H1 (cell line): ENCODE results near the gene DMBT1. TPM values are rescaled to one million over a fixed set of nuclear protein-coding genes. Genes with fewer than 3 reads are reported as not detected.

Experiments used
- CTCF ChIA-PET: fragments of 300-600 bp; sonication (Branson Sonifier 250); formaldehyde crosslinking; loops from one replicate; lab custom pipeline; 2021; ENCODE audit not compliant: partially characterized antibody; lab: Charles Lee
- POLR2A ChIA-PET: fragments of 300-600 bp; sonication (Branson Sonifier 250); formaldehyde crosslinking; loops from one replicate; lab custom pipeline; 2021; ENCODE audit warnings: inconsistent platforms; ENCODE audit not compliant: partially characterized antibody; lab: Charles Lee
- DNase-seq, 2 experiments: peaks; one replicate each; pipeline versions ENCODE4 v3.0.0 to v3.0.0-alpha.2; 2010 to 2022; ENCODE audit warnings: low spot score in 2 of 2, low read depth in 1 of 2, mixed read lengths in 1 of 2
- FAIRE-seq: peaks from 2 replicates; lab custom pipeline; 2011; peaks lifted over from hg19 to GRCh38; lab: Jason Lieb, UNC
- H2AFZ ChIP-seq: 2 replicates; pipeline ENCODE4 v1.8.1; 2012; ENCODE audit warnings: low read length, inconsistent platforms
- H2AK5ac ChIP-seq: 2 replicates; pipeline ENCODE4 v1.6.1; 2013; ENCODE audit warnings: low read depth, low read length
- H2BK120ac ChIP-seq: replicated peaks from 2 replicates; pipeline ENCODE3; 2013; ENCODE audit warnings: low read depth, low read length, inconsistent platforms
- H2BK12ac ChIP-seq: 2 replicates; pipeline ENCODE4 v1.6.1; 2013; ENCODE audit warnings: low read depth, low read length
- H2BK15ac ChIP-seq: 2 replicates; pipeline ENCODE4 v1.6.1; 2013; ENCODE audit warnings: low read length
- H2BK20ac ChIP-seq: 2 replicates; pipeline ENCODE4 v1.6.1; 2013; ENCODE audit warnings: low read length
- H2BK5ac ChIP-seq: 2 replicates; pipeline ENCODE4 v1.6.1; 2013; ENCODE audit warnings: low read depth, low read length
- H3K14ac ChIP-seq: 2 replicates; pipeline ENCODE4 v1.6.1; 2013; ENCODE audit warnings: inconsistent platforms; ENCODE audit not compliant: insufficient read length
- H3K18ac ChIP-seq: 2 replicates; pipeline ENCODE4 v1.6.1; 2013; ENCODE audit warnings: low read length; ENCODE audit errors: extremely low read depth
- H3K23ac ChIP-seq: 2 replicates; pipeline ENCODE4 v1.6.1; 2013; ENCODE audit warnings: inconsistent platforms; ENCODE audit not compliant: insufficient read length
- H3K23me2 ChIP-seq: 2 replicates; pipeline ENCODE4 v1.6.1; 2013; ENCODE audit warnings: low read depth, low read length
- H3K27ac ChIP-seq: 2 replicates; pipeline ENCODE4 v1.6.1; 2011; ENCODE audit warnings: low read depth, low read length, inconsistent platforms
- H3K27me3 ChIP-seq, 4 experiments: replicated peaks in 1 of 4; 1 replicate in 1 of 4; 2 replicates in 3 of 4; pipeline versions ENCODE4 v1.6.1 to v1.8.1; 2011 to 2013; ENCODE audit warnings: low read length in 3 of 4, mild to moderate bottlenecking in 3 of 4, inconsistent platforms in 2 of 4, mixed read lengths in 2 of 4, moderate library complexity in 1 of 4; ENCODE audit not compliant: control insufficient read depth in 3 of 4, insufficient read depth in 3 of 4; ENCODE audit errors: extremely low read depth in 1 of 4
- H3K36me3 ChIP-seq, 4 experiments: 2 replicates each; pipeline versions ENCODE4 v1.6.1 to v1.8.1; 2011 to 2013; ENCODE audit warnings: mild to moderate bottlenecking in 4 of 4, low read length in 3 of 4, moderate library complexity in 2 of 4, control low read depth in 1 of 4, inconsistent platforms in 1 of 4; ENCODE audit not compliant: insufficient read depth in 4 of 4, control insufficient read depth in 2 of 4
- H3K4ac ChIP-seq: replicated peaks from 2 replicates; pipeline ENCODE3; 2013; ENCODE audit warnings: low read length, low read depth, mixed read lengths, inconsistent platforms; ENCODE audit not compliant: insufficient read length
- H3K4me1 ChIP-seq, 4 experiments: replicated peaks in 1 of 4; 1 replicate in 1 of 4; 2 replicates in 3 of 4; pipeline versions ENCODE4 v1.6.1 to v1.8.1; 2011 to 2013; ENCODE audit warnings: low read length in 3 of 4, inconsistent platforms in 2 of 4, mixed read lengths in 1 of 4; ENCODE audit not compliant: insufficient read depth in 4 of 4, control insufficient read depth in 3 of 4
- H3K4me2 ChIP-seq, 2 experiments: 2 replicates each; pipeline versions ENCODE4 v1.6.1 to v1.8.1; 2011 to 2013; ENCODE audit warnings: low read depth in 2 of 2, low read length in 2 of 2, control low read depth in 1 of 2, inconsistent platforms in 1 of 2, mild to moderate bottlenecking in 1 of 2; ENCODE audit not compliant: insufficient read depth in 1 of 2
- H3K4me3 ChIP-seq, 4 experiments: fragments of 200-600, 300-600 bp in 1 of 4; sonication (generic), shearing (Covaris generic), sonication (Bioruptor Twin) in 1 of 4; 2 replicates each; pipeline versions ENCODE4 v1.5.1 to v1.8.1; 2011 to 2016; ENCODE audit warnings: low read length in 4 of 4, low read depth in 3 of 4, control low read depth in 2 of 4, inconsistent platforms in 2 of 4, mild to moderate bottlenecking in 2 of 4, mixed read lengths in 1 of 4, moderate library complexity in 1 of 4; ENCODE audit not compliant: insufficient read depth in 2 of 4; ENCODE audit errors: extremely low read depth in 1 of 4
- H3K56ac ChIP-seq: replicated peaks from 2 replicates; pipeline ENCODE3; 2013; ENCODE audit warnings: low read depth, mild to moderate bottlenecking, mixed read lengths, low read length, inconsistent platforms; ENCODE audit not compliant: insufficient read length
- H3K79me1 ChIP-seq: 2 replicates; pipeline ENCODE4 v1.6.1; 2013; ENCODE audit warnings: low read depth, low read length, control low read depth
- H3K79me2 ChIP-seq, 2 experiments: 2 replicates each; pipeline versions ENCODE4 v1.6.1 to v1.8.1; 2012 to 2013; ENCODE audit warnings: low read length in 2 of 2, mild to moderate bottlenecking in 2 of 2, inconsistent platforms in 1 of 2; ENCODE audit not compliant: insufficient read depth in 2 of 2, control insufficient read depth in 1 of 2
- H3K9ac ChIP-seq, 4 experiments: replicated peaks in 1 of 4; 1 replicate in 1 of 4; 2 replicates in 3 of 4; pipeline versions ENCODE4 v1.6.1 to v1.8.1; 2011 to 2013; ENCODE audit warnings: low read depth in 3 of 4, low read length in 3 of 4, control low read depth in 2 of 4, mild to moderate bottlenecking in 2 of 4, moderate library complexity in 2 of 4, inconsistent platforms in 1 of 4; ENCODE audit errors: extremely low read depth in 1 of 4
- H3K9me3 ChIP-seq, 2 experiments: 2 replicates each; pipeline versions ENCODE4 v1.6.1 to v1.8.1; 2012 to 2013; ENCODE audit warnings: mild to moderate bottlenecking in 2 of 2, moderate library complexity in 2 of 2, control low read depth in 1 of 2, inconsistent platforms in 1 of 2, low read depth in 1 of 2, low read length in 1 of 2, mixed read lengths in 1 of 2; ENCODE audit not compliant: insufficient read depth in 2 of 2
- H4K20me1 ChIP-seq, 2 experiments: replicated peaks in 1 of 2; 2 replicates each; pipeline versions ENCODE3 to v1.8.1; 2011 to 2013; ENCODE audit warnings: inconsistent platforms in 2 of 2, low read length in 2 of 2, mild to moderate bottlenecking in 1 of 2; ENCODE audit not compliant: insufficient read depth in 2 of 2, control insufficient read depth in 1 of 2
- H4K5ac ChIP-seq: 2 replicates; pipeline ENCODE4 v1.6.1; 2013; ENCODE audit warnings: low read length, low read depth, mixed read lengths, inconsistent platforms; ENCODE audit not compliant: insufficient read length
- H4K8ac ChIP-seq: 2 replicates; pipeline ENCODE4 v1.8.0; 2013; ENCODE audit warnings: mild to moderate bottlenecking, moderate library complexity, low read length, inconsistent platforms; ENCODE audit not compliant: insufficient read depth; ENCODE audit errors: extremely low read depth
- H4K91ac ChIP-seq: replicated peaks from 2 replicates; pipeline ENCODE3; 2013; ENCODE audit warnings: low read length, mixed read lengths, inconsistent platforms; ENCODE audit not compliant: insufficient read length
- CREB1 ChIP-seq: IDR thresholded peaks from 2 replicates; pipeline ENCODE4 v1.6.1; 2012; ENCODE audit warnings: inconsistent platforms
- E2F6 ChIP-seq: IDR thresholded peaks from 2 replicates; pipeline ENCODE4 v1.6.1; 2012; ENCODE audit warnings: inconsistent platforms
- GTF2F1 ChIP-seq: IDR thresholded peaks from 2 replicates; pipeline ENCODE4 v1.6.1; 2012; ENCODE audit warnings: low read depth, low read length, improper control_type of control experiment, borderline replicate concordance
- JUND ChIP-seq: IDR thresholded peaks from 2 replicates; pipeline ENCODE4 v1.6.1; 2011; ENCODE audit warnings: mild to moderate bottlenecking, improper control_type of control experiment, low read length
- KDM4A ChIP-seq: IDR thresholded peaks from one replicate; pipeline ENCODE4 v1.7.1; 2012; ENCODE audit warnings: low read depth, mild to moderate bottlenecking, moderate library complexity, low read length, inconsistent platforms; ENCODE audit not compliant: severe bottlenecking
- RFX5 ChIP-seq: IDR thresholded peaks from 2 replicates; pipeline ENCODE4 v1.6.1; 2011; ENCODE audit warnings: low read depth, low read length, improper control_type of control experiment, borderline replicate concordance
- SUZ12 ChIP-seq: fragments of 200-600 bp; sonication (generic); IDR thresholded peaks from 2 replicates; pipeline ENCODE4 v1.6.1; 2012; ENCODE audit warnings: mild to moderate bottlenecking, inconsistent platforms, low read length, moderate library complexity, mixed read lengths
- WGBS, 2 experiments: shearing (Covaris generic) in 1 of 2; methylation state at CpG; one replicate each; pipeline versions ENCODE4 v1.1.6 to v1.1.7; 2013 to 2015; ENCODE audit warnings: low lambda C conversion rate in 2 of 2, mixed read lengths in 2 of 2, inconsistent platforms in 1 of 2, low coverage in 1 of 2, missing lambda C conversion rate in 1 of 2; ENCODE audit not compliant: insufficient replicate concordance in 2 of 2, insufficient coverage in 1 of 2, insufficient read length in 1 of 2; ENCODE audit errors: extremely low coverage in 1 of 2, missing lambda C conversion rate in 1 of 2; 5-methylcytosine and 5-hydroxymethylcytosine counted together
- polyA plus RNA-seq, 7 experiments: library from polyadenylated mRNA; depleted of rRNA in 3 of 7; stranded (reverse) in 5 of 7; unstranded in 2 of 7; fragments of >200 nt in 5 of 7; fragments of 200-250 nt in 2 of 7; gene quantifications; 1 replicate in 5 of 7; 2 replicates in 1 of 7; 4 replicates in 1 of 7; pipeline versions ENCODE4 v1.2.1 to v1.2.3, GENCODE V29; 2011 to 2013; ENCODE audit warnings: missing spikeins in 2 of 7, mixed read lengths in 2 of 7
- total RNA-seq: library from RNA; stranded (reverse); fragmentation: NEBNext Ultra II Directional; extraction: Animal tissue kit (Norgen Biotek cat#: 25700); gene quantifications from 2 replicates; pipeline ENCODE4 v1.2.1, GENCODE V29; 2021

Gene DMBT1
- total and polyA plus RNA-seq, 2 of the 8 experiments (the other 6 are each of a cell fraction or from before 2014, with no cell fraction given), result 0.03 TPM; not detected in 1

DNA sequence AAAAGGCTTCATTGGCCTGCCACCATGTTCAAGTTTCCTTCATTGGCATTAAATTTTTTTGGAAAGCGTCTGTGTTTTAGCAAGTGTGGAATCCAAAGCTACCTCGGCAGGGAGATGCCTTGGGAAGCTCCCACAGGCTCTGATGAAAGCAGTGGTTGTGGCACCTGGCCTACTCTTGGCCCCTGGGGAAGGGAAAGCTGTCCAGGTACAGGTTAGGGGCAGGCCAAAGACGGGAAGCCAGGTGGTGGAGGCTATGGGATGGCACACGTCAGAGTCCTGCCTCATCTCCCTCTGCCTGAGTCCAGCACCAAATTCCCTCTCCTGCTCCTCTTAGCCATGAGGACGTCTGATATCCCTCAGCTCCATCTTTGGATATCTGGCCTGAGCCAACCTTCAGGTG lies 89.3 kb downstream of the DMBT1 start:
- H2BK120ac ChIP-seq, result no peak overlapping the region
- no peak overlapping the region; the same call in 1 of the 2 replicates for H2AFZ ChIP-seq
- H3K56ac ChIP-seq, result no peak overlapping the region
- WGBS, 2 experiments, result 77% methylated on average over 5 of the region's 5 CpGs; no CpG with 5 or more reads in 1 of the 2 experiments
- H3K9me3 ChIP-seq, result no peaks in the 10 kb centered on the region
- H2BK5ac ChIP-seq, result no peak overlapping the region
- no peaks in the 10 kb centered on the region for H4K20me1 ChIP-seq
- no peak overlapping the region for H4K8ac ChIP-seq
- H3K4me2 ChIP-seq, result no peak overlapping the region
- H3K4me1 ChIP-seq, result no peaks in the 10 kb centered on the region
- H3K23me2 ChIP-seq, result no peaks in the 10 kb centered on the region
- no peak overlapping the region for H3K27ac ChIP-seq
- ChIA-PET CTCF (interaction anchor here (0.7 to 4.0 kb wide), 23 partner anchors 9 to 382 kb away, joined by 3 to 56 read pairs (median 7); partner anchors contain the start of gene C10orf120), POLR2A (no interaction called here)
- H4K91ac ChIP-seq, result no peak overlapping the region
- H2BK15ac ChIP-seq, result no peak overlapping the region
- TF ChIP-seq SUZ12 (no peak), E2F6 (no peak), RFX5 (no peak), CREB1 (no peak), GTF2F1 (no peak), JUND (no peak), KDM4A (no peak)
- no peak overlapping the region for H2BK20ac ChIP-seq
- no peak overlapping the region for H2AK5ac ChIP-seq
- FAIRE-seq (no peak), DNase-seq (no peak)
- no peak overlapping the region for H3K14ac ChIP-seq
- H3K23ac ChIP-seq, result no peak overlapping the region
- H2BK12ac ChIP-seq, result no peak overlapping the region
- no peak overlapping the region for H3K9ac ChIP-seq
- H3K79me1 ChIP-seq, result no peaks in the 10 kb centered on the region
- no peak overlapping the region for H3K4ac ChIP-seq
- H3K18ac ChIP-seq, result no peak overlapping the region
- peaks cover 0 to 3% (median 0%) of the 10 kb centered on the region in 4 experiments; a peak in 1 of 7 replicates for H3K27me3 ChIP-seq
- H4K5ac ChIP-seq, result no peak overlapping the region
- no peaks in the 10 kb centered on the region for H3K36me3 ChIP-seq
- no peaks in the 10 kb centered on the region for H3K79me2 ChIP-seq
- no peak overlapping the region for H3K4me3 ChIP-seq
